PC-3 (cell line): ENCODE results near the gene HABP4. TPM values are rescaled to one million over a fixed set of nuclear protein-coding genes. Genes with fewer than 3 reads are reported as not detected.
A peak's percentile ranks its signal among the peaks of the same experiment; 100 is the strongest.

ENCODE experiments used
- ATAC-seq: fragments of 200-7000 bp; cut with Tn5 transposase; 2 replicates; pipeline ENCODE4 v1.9.1; 2020; ENCODE audit warnings: mild to moderate bottlenecking, moderate library complexity
- BruUV-seq: library from RNA; stranded (reverse); fragments of 400-500 nt; replicated peaks from 2 replicates; lab custom pipeline; 2021; lab: Mats Ljungman, UMichigan
- CTCF ChIA-PET: fragments of 300-600 bp; sonication (Branson Sonifier 250); formaldehyde crosslinking; loops from one replicate; lab custom pipeline; 2022; ENCODE audit warnings: antibody characterized with exemption; lab: Charles Lee
- POLR2A ChIA-PET: fragments of 300-600 bp; sonication (Branson Sonifier 250); formaldehyde crosslinking; loops from one replicate; lab custom pipeline; 2022; ENCODE audit warnings: antibody characterized with exemption; ENCODE audit not compliant: unreplicated experiment; lab: Charles Lee
- DNase-seq: peaks from one replicate; pipeline ENCODE4 v3.0.0-alpha.2; 2015
- H2AFZ ChIP-seq: fragments of 300-600 bp; sonication (generic); 2 replicates; pipeline ENCODE4 v1.6.0; 2016; ENCODE audit warnings: antibody characterized with exemption, low read length
- H3F3A ChIP-seq: fragments of 300-600 bp; sonication (generic); one replicate; pipeline ENCODE4 v1.6.0; 2017; ENCODE audit warnings: antibody characterized with exemption, low read length, control low read depth, mild to moderate bottlenecking; ENCODE audit not compliant: unreplicated experiment
- H3K27ac ChIP-seq: fragments of 300-600 bp; sonication (generic); 2 replicates; pipeline ENCODE4 v1.5.1; 2016; ENCODE audit warnings: mild to moderate bottlenecking, low read length
- H3K27me3 ChIP-seq: fragments of 300-600 bp; sonication (generic); 2 replicates; pipeline ENCODE4 v1.6.1; 2016; ENCODE audit warnings: low read length, mixed read lengths
- H3K36me3 ChIP-seq: fragments of 300-600 bp; sonication (generic); 2 replicates; pipeline ENCODE4 v1.6.1; 2016; ENCODE audit warnings: low read depth, mixed run types, low read length, mixed read lengths
- H3K4me1 ChIP-seq: fragments of 300-600 bp; sonication (generic); 2 replicates; pipeline ENCODE4 v1.5.1; 2016; ENCODE audit warnings: low read length; ENCODE audit not compliant: insufficient read depth
- H3K4me2 ChIP-seq: fragments of 300-600 bp; sonication (generic); 2 replicates; pipeline ENCODE4 v1.6.0; 2016; ENCODE audit warnings: low read length
- H3K4me3 ChIP-seq: fragments of 300-600 bp; sonication (generic); 2 replicates; pipeline ENCODE4 v1.5.1; 2016; ENCODE audit warnings: mild to moderate bottlenecking, low read length, mixed read lengths
- H3K79me2 ChIP-seq: fragments of 300-600 bp; sonication (generic); 2 replicates; pipeline ENCODE4 v1.6.1; 2017; ENCODE audit warnings: low read length, mixed read lengths
- H3K9ac ChIP-seq: fragments of 300-600 bp; sonication (generic); 2 replicates; pipeline ENCODE4 v1.6.0; 2016; ENCODE audit warnings: mild to moderate bottlenecking, low read length
- H3K9me2 ChIP-seq: fragments of 300-600 bp; sonication (generic); replicated peaks from 2 replicates; pipeline ENCODE4 v1.6.1; 2016; ENCODE audit warnings: mixed run types, low read length, mixed read lengths
- H3K9me3 ChIP-seq: fragments of 300-600 bp; sonication (generic); 2 replicates; pipeline ENCODE4 v1.6.1; 2016; ENCODE audit warnings: low read length, mixed read lengths
- H4K20me1 ChIP-seq: fragments of 300-600 bp; sonication (generic); 2 replicates; pipeline ENCODE4 v1.6.1; 2016; ENCODE audit warnings: low read length, mixed read lengths
- CTCF ChIP-seq: fragments of 300-600 bp; sonication (generic); conservative IDR thresholded peaks from 2 replicates; pipeline ENCODE4 v1.5.1; 2017; ENCODE audit warnings: antibody characterized with exemption, low read depth, mild to moderate bottlenecking, low read length
- EZH2 ChIP-seq: fragments of 300-600 bp; sonication (generic); IDR thresholded peaks from one replicate; pipeline ENCODE4 v1.6.1; 2017; ENCODE audit warnings: antibody characterized with exemption, mild to moderate bottlenecking, low read length; ENCODE audit not compliant: unreplicated experiment
- EZH2phosphoT487 ChIP-seq: fragments of 300-600 bp; sonication (generic); IDR thresholded peaks from 2 replicates; pipeline ENCODE4 v1.6.1; 2018; ENCODE audit warnings: mild to moderate bottlenecking, antibody characterized with exemption, low read length, borderline replicate concordance
- intact Hi-C: fragments of 100-400 bp; cut with micrococcal nuclease; formaldehyde crosslinking; loops from 2 replicates; pipeline ENCODE4 v1.9.0; 2023
- total RNA-seq: library from RNA; depleted of rRNA; stranded (reverse); fragments of >200 nt; gene quantifications from 2 replicates; pipeline ENCODE4 v1.2.3, GENCODE V29; 2014

Gene HABP4
- total RNA-seq, 1 experiment from 2014 or later = 6.6 TPM

DNA sequence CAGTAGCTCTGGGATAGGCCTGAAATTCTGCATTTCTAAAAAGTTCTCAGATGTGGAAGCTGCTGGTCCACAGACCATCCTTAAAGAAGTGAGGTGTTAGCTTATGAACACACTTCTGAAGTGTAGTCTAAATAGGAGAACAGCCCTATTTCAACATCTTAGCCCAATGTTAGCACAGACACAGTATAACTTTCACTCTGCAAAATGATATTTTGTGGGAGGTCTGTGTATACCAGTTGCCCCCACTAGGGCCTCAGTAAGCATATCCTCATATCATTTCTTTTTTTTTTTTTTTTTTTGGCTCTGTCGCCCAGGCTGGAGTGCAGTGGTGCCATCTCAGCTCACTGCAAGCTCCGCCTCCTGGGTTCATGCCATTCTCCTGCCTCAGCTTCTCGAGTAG is 7.5 kb upstream of the HABP4 start:
- POLR2A ChIA-PET = no interaction called here
- H3K27ac ChIP-seq = no peak overlapping the region
- ATAC-seq (no peak), DNase-seq (no peak)
- H3K4me3 ChIP-seq = no peak overlapping the region
- intact Hi-C loops = no loop called here
- CTCF ChIA-PET = no interaction called here
- H3K9me2 ChIP-seq = no peaks in the 10 kb centered on the region
- H3K9ac ChIP-seq = no peak overlapping the region
- no peaks in the 10 kb centered on the region for H3F3A ChIP-seq
- no peaks in the 10 kb centered on the region for H3K79me2 ChIP-seq
- no peaks in the 10 kb centered on the region for H3K36me3 ChIP-seq
- BruUV-seq = no TSS peak
- no peaks in the 10 kb centered on the region for H3K27me3 ChIP-seq
- TF ChIP-seq EZH2 (no peak), EZH2phosphoT487 (no peak), CTCF (no peak)
- no peak overlapping the region for H3K4me2 ChIP-seq
- no peaks in the 10 kb centered on the region for H3K4me1 ChIP-seq
- no peak overlapping the region for H2AFZ ChIP-seq
- H4K20me1 ChIP-seq = no peaks in the 10 kb centered on the region
- H3K9me3 ChIP-seq = no peaks in the 10 kb centered on the region

DNA sequence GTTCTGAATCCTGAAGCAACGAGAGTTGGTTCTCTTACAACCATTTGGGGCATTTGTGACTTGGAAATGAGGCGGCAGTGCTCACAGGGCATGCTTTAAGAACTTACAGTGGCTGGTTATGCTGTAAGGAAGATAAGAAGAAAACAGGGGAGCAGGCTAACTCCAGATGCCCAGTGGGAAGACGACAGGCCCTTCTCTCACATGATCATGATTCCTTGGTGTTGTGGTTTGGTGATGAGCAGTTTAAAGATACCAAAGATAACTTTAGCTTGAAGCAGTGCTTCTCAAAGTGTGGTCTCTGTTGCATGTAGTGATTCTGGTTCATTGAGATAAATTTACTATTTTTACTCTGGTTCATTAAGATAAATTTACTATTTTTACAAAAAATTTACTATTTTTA is 2.6 kb upstream of the HABP4 start:
- Histone ChIP-seq H3K4me2 (no peak overlapping the region), H3K9me2 (no peaks in the 10 kb centered on the region), H3K27me3 (no peaks in the 10 kb centered on the region), H4K20me1 (no peaks in the 10 kb centered on the region), H3K36me3 (no peaks in the 10 kb centered on the region), H2AFZ (no peak overlapping the region), H3K79me2 (peaks cover 19% of the 10 kb centered on the region), H3K9ac (no peak overlapping the region), H3K4me1 (peaks cover 15% of the 10 kb centered on the region), H3K4me3 (no peak overlapping the region), H3K9me3 (no peaks in the 10 kb centered on the region), H3K27ac (no peak overlapping the region), H3F3A (no peaks in the 10 kb centered on the region)
- intact Hi-C loops = no loop called here
- POLR2A ChIA-PET = no interaction called here
- DNase-seq = no peak
- no peak for TF ChIP-seq EZH2
- no peak for ATAC-seq
- CTCF ChIA-PET = no interaction called here
- BruUV-seq = no TSS peak

- H3K79me2 ChIP-seq = peaks cover 22% of the 10 kb centered on the region
- ChIA-PET POLR2A (interaction anchor here (0.7 kb wide), 1 partner anchor 28 kb away, joined by 3 read pairs; no protein-coding TSS in a partner anchor), CTCF (no interaction called here)
- H3K9me3 ChIP-seq = no peaks in the 10 kb centered on the region
- ATAC-seq (no peak), DNase-seq (no peak)
- H2AFZ ChIP-seq = 0 out of 2 replicates have a peak overlapping the region, but pooled peaks have one; percentile 83
- BruUV-seq = no TSS peak
- no peak overlapping the region; the same call in 1 of the 2 replicates for H3K4me2 ChIP-seq
- no peaks in the 10 kb centered on the region for H3K27me3 ChIP-seq
- intact Hi-C loops = no loop called here
- H3F3A ChIP-seq = no peaks in the 10 kb centered on the region
- H3K9ac ChIP-seq = no peak overlapping the region
- no peaks in the 10 kb centered on the region for H3K9me2 ChIP-seq
- peaks cover 18% of the 10 kb centered on the region for H3K4me1 ChIP-seq
- H4K20me1 ChIP-seq = no peaks in the 10 kb centered on the region
- H3K27ac ChIP-seq = no peak overlapping the region
- H3K36me3 ChIP-seq = no peaks in the 10 kb centered on the region
- TF ChIP-seq EZH2 (no peak), CTCF (no peak), EZH2phosphoT487 (no peak)
- H3K4me3 ChIP-seq = no peak overlapping the region
Measured at GRCh38 chr9:96448546-96449170, 1.3 kb upstream of the HABP4 start.
